H1 (cell line): ENCODE data around the gene TAF3. TPM values are rescaled to one million over a fixed set of nuclear protein-coding genes. Genes with fewer than 3 reads are reported as not detected.

ENCODE experiments used
- ATF3 ChIP-seq: IDR thresholded peaks from 2 replicates; pipeline ENCODE4 v1.6.1; 2011; ENCODE audit warnings: low read depth, mild to moderate bottlenecking, low read length; ENCODE audit not compliant: insufficient read depth
- CREB1 ChIP-seq: IDR thresholded peaks from 2 replicates; pipeline ENCODE4 v1.6.1; 2012; ENCODE audit warnings: inconsistent platforms
- CTBP2 ChIP-seq: IDR thresholded peaks from 2 replicates; pipeline ENCODE4 v1.7.0; 2011; ENCODE audit warnings: borderline replicate concordance, mild to moderate bottlenecking, moderate library complexity, mixed read lengths, low read length; ENCODE audit not compliant: insufficient read depth, insufficient read length
- EZH2 ChIP-seq: fragments of 200-600 bp; sonication (generic); IDR thresholded peaks from 2 replicates; pipeline ENCODE4 v1.7.1; 2012; ENCODE audit warnings: low read depth, mild to moderate bottlenecking, moderate library complexity, low read length, inconsistent platforms; ENCODE audit not compliant: severe bottlenecking
- JUND ChIP-seq: IDR thresholded peaks from 2 replicates; pipeline ENCODE4 v1.6.1; 2011; ENCODE audit warnings: mild to moderate bottlenecking, improper control_type of control experiment, low read length
- KDM4A ChIP-seq: IDR thresholded peaks from one replicate; pipeline ENCODE4 v1.7.1; 2012; ENCODE audit warnings: low read depth, mild to moderate bottlenecking, moderate library complexity, low read length, inconsistent platforms; ENCODE audit not compliant: severe bottlenecking
- MAFK ChIP-seq: IDR thresholded peaks from 2 replicates; pipeline ENCODE4 v1.6.1; 2012; ENCODE audit warnings: low read depth, mild to moderate bottlenecking, improper control_type of control experiment, low read length
- polyA plus RNA-seq, 7 experiments: library from polyadenylated mRNA; depleted of rRNA in 3 of 7; stranded (reverse) in 5 of 7; unstranded in 2 of 7; fragments of >200 nt in 5 of 7; fragments of 200-250 nt in 2 of 7; gene quantifications; 1 replicate in 5 of 7; 2 replicates in 1 of 7; 4 replicates in 1 of 7; pipeline versions ENCODE4 v1.2.1 to v1.2.3, GENCODE V29; 2011 to 2013; ENCODE audit warnings: missing spikeins in 2 of 7, mixed read lengths in 2 of 7
- total RNA-seq: library from RNA; stranded (reverse); fragmentation: NEBNext Ultra II Directional; extraction: Animal tissue kit (Norgen Biotek cat#: 25700); gene quantifications from 2 replicates; pipeline ENCODE4 v1.2.1, GENCODE V29; 2021

TAF3 gene
- total and polyA plus RNA-seq, 2 of the 8 experiments (the other 6 are each of a cell fraction or from before 2014, with no cell fraction given) = 1.5 to 11.2 TPM

GRCh38 chr10:8051851-8052257 lies 233.5 kb downstream of the TAF3 start (continued):
- peak; percentile 60 for TF ChIP-seq KDM4A
- peak; percentile 80 for TF ChIP-seq CREB1
- TF ChIP-seq MAFK = no peak
- no peak for TF ChIP-seq ATF3
- TF ChIP-seq JUND = no peak
- TF ChIP-seq EZH2 = peak; percentile 46
- TF ChIP-seq CTBP2 = peak; percentile 17
- TF ChIP-seq, all 59 proteins: peak for 6
